Measurements from ENCODE around the gene DNAH17. TPM values are rescaled to one million over a fixed set of nuclear protein-coding genes. Genes with fewer than 3 reads are reported as not detected.

The DNAH17 gene
- total RNA-seq, 1 donor from 2014 or later: not detected

DNA sequence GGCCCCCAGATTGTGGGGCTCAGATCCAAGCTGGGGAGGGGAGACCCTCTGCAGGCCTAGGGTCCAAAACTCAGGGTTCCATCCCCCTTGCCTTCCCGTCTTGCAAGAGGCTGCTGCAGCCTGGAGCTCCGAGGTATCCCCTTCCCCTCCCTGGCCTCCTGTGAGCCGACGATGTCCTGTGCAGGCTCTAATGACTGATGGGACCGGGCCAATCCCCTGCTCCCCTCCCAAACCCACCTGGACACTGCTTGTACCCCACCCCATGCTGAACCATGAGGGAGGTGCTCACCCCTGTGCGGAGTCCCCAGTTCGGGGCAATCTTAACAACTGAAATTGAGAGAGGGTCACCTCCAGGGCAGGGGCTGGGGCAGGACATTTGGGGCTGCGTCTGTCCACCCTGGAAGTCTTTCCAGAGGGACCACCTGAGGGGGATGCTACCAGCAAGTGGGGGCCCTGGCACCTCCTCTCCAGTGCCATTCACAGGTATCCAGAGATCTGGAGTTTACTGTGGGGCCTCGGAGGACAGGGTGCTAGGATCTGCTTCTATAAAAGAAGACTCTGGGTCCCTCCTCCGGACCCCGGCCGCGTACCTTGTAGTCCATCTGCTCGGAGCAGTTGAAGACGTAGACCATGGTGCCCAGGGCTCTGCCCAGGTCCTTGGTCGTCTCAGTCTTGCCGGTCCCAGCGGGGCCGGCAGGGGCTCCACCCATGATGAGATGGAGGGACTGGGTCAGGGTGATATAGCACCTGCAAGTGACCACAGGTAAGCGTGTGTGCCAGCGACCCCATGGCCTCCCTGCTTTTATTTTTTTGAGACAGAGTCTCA, 77.3 kb downstream of the DNAH17 start:
- intact Hi-C loops (cut with micrococcal nuclease): loop anchor here (5.0 kb wide), 2 partner anchors 207 to 287 kb away; no protein-coding TSS in a partner anchor

DNA sequence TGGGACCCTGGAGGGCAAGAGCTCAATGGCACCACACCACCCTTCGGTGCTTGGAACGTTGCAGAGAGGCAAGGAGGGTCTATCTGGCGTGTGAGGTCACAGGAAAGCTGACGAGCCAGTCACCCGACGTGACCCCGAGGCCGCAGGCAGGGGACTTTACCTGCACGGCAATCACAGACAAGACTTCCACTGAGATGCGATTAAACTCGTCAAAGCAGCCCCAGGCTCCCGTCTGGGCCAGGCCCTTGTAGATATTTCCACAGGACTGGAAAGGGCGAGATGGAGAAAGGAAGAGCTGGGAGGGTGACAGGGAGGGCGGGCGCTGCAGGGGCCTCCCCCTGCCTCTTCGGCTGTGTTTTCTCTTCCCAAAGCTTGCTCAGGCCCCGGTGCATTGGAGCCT, 78.3 kb downstream of the DNAH17 start:
- intact Hi-C loops (cut with micrococcal nuclease): loop anchor here (5.0 kb wide), 2 partner anchors 208 to 288 kb away; no protein-coding TSS in a partner anchor

DNA sequence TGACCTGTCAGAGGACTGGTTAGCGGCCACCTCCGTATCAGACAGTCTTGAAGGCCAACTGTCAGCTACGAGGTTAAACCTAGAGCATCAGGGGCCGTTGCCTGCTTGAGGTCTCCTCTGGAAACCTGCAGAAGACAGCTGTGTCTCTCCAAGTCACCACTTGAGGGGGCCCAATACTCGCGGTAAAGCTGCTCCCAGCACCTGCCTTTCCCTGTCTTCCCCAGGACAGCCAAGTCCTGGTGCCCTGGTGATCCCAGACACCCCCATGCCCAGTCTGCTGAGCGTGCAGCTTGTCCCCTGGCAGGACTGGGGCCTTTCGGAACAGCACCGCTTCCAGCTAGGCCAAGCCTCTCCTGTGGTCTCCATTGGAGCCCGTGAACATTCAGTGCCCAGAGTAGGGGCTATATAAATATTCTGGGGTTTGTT, 80.1 kb downstream of the DNAH17 start:
- intact Hi-C loops (cut with micrococcal nuclease): loop anchor here (2.0 to 5.0 kb wide), 3 partner anchors 210 to 290 kb away; no protein-coding TSS in a partner anchor

DNA sequence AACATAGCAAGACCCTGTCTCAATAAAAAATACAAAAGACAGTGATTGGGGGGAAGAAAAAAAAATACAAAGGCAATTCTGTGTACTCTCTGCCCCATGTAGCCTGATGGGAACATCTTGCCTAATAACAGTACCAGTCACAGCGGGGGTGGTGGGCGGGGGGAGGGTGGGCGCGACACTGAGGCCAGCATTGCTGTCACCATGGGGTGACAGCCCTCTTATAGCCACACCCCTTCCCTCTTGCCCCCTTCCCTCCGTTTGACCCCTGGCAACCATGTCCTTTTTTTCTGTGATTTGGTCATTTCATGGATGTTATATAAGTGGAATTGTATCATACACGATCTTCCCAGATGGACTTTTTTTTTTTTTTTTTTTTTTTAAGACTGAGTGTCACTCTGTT, 80.9 kb downstream of the DNAH17 start:
- intact Hi-C loops (cut with micrococcal nuclease): loop anchor here (2.0 to 5.0 kb wide), 3 partner anchors 211 to 291 kb away; no protein-coding TSS in a partner anchor

DNA sequence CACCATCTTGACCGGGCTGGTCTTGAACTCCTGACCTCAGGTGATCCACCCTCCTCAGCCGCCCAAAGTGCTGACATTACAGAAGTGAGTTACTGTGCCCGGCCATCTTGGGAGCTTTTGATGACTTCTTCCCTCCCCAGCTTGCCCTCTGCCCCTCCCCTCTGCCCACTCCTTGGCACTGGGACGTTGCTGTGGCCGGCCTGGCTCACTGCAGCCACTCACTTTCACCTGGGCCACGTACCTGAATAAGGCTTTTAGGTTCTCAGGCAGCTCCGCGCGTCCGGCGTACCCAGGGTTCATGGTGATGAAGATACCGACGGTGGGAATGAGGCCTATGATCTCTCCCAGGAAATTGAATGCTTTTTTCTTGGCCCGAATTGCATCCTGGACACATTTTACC, 81.6 kb downstream of the DNAH17 start:
- intact Hi-C loops (cut with micrococcal nuclease): loop anchor here (2.0 to 5.0 kb wide), 3 partner anchors 212 to 292 kb away; no protein-coding TSS in a partner anchor

DNA sequence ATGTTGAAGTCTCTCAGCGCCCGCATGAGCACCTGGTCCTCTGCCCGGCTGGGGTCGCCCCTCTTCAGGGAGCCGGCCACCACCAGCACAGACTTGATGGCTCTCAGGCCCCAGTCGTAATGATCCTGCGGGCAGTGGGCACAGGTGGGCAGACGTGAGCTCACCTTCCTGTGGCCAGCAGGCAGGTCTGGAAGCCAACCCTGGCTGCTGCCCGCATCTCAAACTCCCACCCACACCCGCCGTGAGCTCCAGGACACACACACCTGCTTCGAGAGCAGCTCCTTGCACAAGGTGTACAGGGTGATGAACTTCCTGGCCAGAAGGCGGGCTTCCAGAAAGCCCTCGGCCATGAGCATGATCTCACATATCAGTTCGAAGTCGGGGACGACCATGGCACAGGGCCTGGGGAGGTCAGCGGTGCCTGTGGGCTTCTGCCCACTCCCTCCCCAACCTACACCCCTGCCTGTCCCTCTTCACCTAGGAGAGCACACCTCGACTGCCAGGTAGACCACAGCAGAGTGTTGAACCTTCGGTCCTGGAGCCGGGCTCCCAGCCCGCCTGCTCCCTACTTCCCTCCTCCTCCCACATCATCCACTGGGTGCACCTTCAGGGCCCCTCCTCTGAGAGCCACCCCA, 82.4 kb downstream of the DNAH17 start:
- intact Hi-C loops (cut with micrococcal nuclease): loop anchor here (5.0 kb wide), 2 partner anchors 212 to 292 kb away; no protein-coding TSS in a partner anchor

DNA sequence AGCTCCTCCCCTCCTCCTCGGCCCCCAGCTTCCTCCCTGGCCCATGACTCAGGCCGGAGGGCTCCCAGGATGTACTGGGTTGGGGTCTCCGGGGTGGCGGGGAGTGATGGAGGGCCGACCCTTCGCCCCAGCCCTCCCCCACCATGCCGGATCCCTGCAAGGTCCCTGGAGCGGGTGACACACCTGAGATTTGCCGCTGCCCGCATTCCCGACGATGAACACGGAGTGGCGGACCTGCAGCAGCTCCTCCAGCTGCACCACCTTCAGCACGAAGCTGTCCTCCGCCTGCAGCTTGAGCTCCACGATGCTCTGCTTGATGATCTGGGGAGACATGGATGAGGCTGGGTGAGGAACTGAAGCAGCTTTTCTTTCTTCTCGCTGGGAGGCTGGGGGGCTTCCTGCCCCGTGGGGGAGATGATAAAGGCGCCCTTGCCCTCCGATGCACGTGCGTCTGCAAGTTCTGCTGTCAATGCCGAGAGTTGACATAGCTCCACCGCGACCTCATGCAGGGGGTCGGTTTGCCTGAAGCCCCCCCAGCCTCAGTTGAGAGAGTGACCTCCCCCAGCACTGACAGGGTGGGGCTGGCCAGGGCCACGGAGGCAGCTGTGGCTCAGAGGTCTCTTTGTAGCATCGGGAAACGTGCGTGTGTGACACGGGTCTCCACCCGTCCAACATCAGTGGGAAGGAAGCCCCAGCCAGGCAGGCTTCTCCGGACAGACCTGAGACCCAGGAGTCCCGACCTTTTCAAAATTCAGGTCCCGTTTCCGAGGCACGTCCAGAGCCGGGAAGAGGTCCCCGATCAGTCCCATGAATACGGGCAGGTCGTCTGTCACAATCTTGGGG, 83.1 kb downstream of the DNAH17 start:
- intact Hi-C loops (cut with micrococcal nuclease): no loop called here

DNA sequence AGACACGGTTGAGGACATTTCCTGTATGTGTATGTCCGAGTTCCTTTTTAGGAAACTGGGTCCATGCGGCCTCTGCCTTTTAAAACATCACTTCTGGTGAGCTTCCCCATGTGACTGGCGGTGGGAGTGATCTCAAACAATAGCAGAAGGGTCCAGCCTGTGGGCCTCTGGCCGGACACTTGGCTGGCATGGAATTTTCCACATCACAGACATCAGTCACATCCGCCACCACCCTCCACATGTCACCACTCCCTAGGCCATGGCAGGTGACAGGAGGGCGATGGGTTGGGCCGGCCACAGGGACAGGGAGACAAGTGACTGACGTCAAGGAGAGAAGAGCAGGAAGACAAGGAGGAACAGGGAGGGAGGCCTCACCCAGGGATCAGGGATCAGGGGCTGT, 83.7 kb downstream of the DNAH17 start:
- intact Hi-C loops (cut with micrococcal nuclease): no loop called here

DNA sequence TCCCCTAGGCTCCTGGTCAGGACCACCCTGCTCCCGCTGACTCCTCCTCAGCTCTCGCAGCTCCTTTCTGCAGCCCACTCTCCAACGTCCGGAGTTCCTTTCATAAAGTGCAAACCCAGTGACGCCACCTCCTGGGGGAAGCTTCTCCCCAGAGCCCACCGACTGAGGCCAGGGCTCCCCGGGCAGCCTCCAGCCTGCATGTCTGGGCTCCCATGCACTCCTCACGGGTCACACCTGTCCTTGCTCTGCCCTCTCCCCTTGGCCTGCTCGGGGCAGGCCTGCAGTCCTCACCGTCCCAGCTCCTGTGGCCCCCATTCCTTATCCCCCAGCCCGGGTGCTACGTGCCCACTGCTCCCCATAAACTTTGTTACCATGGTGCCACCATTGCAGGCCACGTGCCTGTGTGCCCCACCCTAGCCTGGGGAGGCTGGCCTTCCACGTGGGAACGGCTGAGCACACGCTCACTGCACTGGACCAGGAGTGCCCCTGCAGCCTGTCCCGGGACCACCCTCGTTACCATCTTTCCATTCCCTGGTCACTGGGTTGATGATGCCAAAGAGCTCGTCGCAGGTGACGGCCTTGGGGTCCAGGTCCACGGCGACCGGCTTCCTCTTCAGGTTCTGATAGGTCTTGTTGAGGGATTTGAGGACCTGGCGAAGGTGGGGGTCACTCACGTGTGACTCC, 84.9 kb downstream of the DNAH17 start:
- intact Hi-C loops (cut with micrococcal nuclease): no loop called here

DNA sequence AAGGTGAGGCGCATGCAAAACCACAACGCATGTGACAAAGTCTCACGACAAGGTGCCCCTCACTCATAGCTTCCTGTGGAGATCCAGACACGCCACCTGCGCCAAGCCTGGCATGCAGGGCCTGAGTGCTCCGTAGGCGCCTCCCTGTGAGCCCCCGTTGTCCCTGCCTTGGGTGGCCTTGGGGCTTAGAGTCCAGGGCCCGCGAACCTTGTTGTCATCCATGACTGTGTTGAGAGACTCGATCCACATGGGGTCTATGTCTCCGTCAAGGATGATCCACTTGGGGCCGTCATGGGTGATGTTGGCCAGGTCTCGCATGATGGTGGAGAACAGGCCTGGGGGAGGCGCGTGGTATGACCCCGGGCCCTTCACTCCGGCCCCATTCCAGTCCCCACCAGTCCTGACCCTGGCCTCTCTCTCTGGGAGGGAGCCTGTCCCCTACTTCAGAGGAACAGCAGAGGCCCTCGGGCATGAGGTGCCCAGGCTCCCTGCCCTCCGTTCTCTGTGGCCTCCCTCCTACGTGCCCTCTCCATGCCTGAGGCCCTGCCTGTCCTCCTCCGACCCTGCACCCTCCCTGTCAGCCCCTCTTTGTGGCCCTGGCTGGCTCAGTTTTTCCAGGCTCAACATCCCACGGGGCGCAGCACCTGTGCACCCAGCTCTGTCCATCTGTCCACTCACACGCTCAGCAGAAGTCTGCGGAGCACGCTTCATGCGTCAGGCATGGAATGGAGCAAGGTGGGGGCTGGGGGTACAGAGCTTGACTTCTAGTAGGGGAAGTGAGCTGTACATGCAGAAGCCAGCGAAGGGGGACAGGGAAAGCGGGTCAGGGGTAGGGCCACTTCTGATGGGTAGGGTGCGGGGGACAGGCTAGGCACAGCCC, 85.7 kb downstream of the DNAH17 start:
- intact Hi-C loops (cut with micrococcal nuclease): no loop called here

DNA sequence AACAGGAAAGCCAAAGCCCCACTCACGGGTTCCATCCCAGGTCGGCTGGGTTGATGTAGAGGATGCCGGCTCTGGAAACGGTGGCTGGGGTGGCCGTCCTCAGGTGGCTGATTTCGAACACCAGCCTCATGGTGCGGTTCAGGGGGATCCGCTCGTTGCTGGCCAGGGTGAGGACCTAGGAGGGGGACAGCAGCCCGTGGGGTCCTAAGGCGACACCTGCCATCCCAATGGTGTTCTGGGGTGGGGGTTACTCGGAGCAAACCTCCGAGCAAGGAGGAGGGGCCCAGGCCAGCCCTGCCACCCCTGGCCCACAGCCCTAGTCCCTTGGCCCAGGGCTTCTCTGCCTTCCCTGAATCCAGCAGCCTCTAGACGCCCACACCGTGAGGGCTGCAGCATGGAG, 86.5 kb downstream of the DNAH17 start:
- intact Hi-C loops (cut with micrococcal nuclease): no loop called here

DNA sequence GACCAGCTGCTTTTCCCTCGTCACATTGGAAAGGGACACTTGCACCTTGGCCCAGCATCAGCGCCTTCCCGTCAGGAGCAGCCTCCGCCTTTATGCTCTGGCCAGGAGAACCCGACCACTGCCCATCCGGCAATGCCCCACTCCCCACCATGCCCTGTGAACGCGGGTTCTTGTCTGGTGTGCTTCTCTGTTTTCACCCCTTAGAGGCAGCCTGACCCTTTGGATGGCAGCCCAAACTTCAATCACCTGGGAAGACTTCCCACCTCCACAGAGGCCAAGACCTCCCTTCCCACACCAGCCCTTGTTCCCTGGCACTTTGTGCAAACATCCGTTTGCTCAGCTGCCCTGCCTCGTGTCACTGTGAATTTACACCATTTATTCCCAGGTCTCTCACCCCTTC, 87.0 kb downstream of the DNAH17 start:
- intact Hi-C loops (cut with micrococcal nuclease): no loop called here

DNA sequence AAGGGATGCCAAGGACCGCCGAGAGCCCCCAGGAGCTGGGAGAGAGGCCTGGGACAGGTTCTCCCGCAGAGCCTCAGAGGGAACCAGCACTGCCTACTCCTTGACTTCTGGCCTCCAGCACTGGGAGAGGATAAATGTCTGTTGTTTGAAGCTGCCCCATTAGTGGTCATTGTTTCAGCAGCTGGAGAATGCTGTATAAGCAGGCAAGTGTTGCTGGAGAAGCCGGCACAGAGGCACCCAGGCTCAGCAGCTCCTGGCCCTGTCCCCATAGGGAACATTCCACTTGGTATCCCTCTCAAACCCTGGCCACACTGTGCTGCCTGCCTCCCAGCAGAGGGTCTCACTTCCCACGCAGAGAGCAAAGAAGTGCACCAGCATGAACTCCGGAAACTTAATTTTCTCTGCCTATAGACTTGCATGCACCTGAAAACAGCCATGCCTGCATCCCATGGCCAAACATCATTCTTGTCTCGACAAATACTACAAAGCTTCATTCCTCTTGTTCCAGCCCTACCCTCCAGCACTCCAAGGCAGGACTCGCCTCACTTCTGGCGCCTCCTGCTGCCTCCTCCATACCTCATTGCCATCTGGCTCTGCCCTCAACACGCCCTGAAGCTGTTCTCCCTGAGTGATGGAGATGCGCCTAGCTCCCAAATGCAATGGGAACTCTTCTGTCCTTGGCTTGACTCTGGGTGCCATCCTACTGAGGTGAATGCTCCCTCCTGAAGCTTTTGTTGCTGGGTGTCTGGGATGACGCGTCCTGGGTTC, 88.1 kb downstream of the DNAH17 start:
- intact Hi-C loops (cut with micrococcal nuclease): no loop called here

DNA sequence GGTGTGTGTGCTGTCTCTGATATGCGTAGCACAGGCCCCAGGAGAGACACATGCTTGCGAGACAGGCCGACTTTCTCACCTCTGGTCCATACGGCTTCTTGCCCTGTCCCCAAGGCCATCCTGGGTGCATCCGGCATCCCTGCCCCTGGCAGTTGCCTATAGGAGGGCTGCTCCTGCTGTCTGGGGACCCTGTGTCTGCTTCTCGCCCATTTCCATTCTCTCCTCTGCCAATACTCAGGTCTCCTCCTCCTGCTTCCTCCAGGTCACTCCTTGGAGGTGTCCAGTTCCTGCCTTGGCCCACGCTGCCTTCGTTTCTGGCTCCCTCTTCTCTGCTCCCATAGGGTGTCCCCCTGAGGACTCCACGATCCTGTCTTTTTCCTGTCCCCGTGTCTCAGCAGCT, 89.0 kb downstream of the DNAH17 start:
- intact Hi-C loops (cut with micrococcal nuclease): no loop called here

DNA sequence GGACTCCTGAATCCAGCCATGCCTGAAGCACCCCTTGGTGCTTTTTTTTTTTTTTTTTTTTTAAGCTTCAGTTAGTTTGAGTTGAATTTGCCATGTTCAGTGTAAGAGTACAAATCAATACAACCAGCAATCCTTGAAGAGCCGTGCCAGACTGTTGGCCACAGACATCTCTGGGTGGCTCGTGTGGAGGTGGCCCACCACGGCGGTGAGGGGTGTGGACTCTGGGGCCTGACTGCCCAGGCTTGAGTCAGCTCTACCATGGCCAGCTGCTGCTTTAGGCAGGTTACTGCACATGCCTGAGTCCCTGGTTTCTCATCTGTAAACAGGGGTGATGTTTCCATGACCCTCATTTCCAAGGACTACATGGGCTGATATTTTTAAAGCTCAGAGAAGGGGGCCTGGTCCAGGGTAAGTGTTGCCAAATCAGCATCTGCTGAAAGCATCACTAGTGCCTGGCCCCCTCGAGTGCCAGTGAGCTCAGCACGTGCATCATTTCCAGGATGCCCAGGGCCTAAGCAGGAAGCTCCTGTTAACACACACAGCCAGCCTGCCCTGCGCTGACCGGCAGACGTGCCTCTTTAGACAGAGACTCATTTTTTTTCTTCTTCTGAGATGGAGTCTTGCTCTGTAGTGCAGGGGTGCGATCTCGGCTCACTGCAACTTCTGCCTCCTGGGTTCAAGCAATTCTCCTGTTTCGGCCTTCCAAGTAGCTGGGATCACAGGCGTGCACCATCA, 90.1 kb downstream of the DNAH17 start:
- intact Hi-C loops (cut with micrococcal nuclease): no loop called here

DNA sequence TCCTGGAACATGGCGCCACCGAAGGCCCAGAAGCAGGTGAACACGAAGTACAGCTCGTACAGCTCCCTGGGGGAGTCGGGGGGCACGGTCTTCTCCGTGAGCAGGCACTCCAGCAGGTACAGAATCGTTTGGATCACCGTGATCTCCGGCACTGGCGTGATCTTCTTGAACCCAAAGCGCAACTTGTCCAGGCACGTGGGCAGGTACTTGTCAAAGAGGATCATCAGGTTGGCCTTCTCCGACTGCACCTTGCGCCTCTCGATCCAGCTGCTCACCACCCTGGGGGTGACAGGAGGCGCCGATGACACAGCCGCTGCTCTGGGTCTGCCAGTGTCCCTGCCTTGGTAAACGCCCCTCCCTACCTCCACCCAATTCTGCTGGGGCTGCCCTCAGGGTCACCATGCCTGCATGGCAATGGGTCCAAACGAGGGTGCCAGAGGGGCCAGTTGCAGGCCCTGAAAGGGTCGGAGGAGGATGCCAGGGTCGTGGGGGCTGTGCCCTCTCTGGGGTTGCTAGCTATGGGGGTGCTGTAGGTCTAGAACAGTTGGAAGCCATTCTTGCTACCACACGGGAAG, 90.9 kb downstream of the DNAH17 start:
- intact Hi-C loops (cut with micrococcal nuclease): no loop called here

DNA sequence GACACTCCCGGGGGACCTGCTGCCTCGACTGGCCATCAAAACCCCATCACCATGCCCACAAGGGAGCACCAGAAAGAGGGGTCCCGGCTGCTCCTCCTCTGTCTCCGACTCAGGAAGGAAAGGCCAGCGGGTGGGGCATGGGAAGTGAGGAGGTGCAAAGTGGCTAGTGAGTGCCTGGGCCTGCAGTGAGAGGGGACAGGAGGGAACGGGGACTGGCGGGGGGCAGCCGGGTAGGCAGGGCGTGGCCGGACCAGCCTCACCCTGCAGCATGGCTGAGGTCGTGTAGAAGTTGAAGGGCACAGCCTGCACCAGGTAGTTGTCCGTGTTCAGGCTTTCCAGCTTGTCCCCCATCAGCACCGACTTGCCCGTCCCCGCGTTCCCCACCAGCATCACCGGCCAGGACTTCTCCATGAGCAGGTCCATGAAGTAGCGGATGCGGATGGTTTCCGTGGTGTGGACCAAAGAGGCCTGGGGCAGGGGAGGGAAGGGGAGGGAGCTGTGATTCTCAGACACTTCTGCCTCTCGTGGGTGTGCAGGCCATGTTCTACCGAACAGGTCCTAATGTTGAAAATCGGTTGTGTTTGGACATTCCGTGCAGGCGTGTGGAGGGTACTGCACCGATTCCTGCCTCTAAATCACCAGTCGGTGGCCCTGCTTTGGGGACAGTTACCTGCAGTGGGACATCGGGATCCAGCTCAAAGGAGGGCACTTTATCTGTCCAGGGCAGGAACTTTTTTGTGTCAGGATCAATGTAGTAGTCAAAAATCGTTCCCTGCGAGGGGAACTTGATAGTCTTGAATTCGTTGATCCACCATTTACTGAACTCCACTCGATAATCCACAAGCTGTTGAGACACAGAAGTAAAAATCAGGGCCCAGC, 91.7 kb downstream of the DNAH17 start:
- intact Hi-C loops (cut with micrococcal nuclease): no loop called here

Measured in T-helper 2 cell treated with Interferon-gamma antibody and Interleukin-4, amounts not matched to agents 100 ng/mL and 5 ng/mL, for 36 hours (primary cell).